ENCODE data around the gene MGAT4B.

The MGAT4B gene

GRCh38 chr5:179767496-179768100 is 39.1 kb downstream of the MGAT4B start:
- no peak for DNase-seq

DNA sequence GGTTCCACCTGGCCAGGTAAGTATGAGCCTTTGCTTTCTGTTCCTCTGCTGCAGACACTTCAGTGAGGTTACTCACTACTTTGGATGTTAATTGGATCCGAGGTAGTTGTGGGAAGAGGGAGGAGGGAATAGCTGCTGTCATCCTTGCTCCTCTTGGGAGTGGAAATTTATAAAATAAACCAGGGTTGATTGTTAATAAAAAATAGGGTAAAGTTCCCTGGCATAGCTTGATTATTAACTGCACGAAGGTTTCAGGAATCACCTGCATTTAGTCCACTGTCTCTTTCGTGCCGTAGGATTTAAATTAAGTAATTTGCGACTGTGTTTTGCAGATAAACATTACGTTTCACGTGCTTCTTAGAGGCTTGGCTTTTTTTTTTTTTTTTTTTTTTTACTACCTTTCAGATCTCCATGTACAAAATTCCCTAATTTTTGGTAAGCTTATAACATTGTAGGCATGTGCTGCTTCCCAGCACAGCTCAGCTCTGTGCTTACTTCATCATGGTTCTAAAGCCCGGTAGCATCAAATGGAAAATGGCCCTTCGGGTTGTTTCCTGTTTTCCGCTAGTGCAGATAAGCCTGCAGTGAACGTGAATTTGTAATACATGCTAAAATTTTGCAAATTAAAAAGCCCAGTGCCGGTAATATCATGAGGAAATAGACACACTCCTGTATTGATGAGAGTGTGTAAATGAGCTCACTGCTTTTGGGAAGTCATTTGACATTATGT is 39.8 kb downstream of the MGAT4B start:
- DNase-seq, result no peak

DNA sequence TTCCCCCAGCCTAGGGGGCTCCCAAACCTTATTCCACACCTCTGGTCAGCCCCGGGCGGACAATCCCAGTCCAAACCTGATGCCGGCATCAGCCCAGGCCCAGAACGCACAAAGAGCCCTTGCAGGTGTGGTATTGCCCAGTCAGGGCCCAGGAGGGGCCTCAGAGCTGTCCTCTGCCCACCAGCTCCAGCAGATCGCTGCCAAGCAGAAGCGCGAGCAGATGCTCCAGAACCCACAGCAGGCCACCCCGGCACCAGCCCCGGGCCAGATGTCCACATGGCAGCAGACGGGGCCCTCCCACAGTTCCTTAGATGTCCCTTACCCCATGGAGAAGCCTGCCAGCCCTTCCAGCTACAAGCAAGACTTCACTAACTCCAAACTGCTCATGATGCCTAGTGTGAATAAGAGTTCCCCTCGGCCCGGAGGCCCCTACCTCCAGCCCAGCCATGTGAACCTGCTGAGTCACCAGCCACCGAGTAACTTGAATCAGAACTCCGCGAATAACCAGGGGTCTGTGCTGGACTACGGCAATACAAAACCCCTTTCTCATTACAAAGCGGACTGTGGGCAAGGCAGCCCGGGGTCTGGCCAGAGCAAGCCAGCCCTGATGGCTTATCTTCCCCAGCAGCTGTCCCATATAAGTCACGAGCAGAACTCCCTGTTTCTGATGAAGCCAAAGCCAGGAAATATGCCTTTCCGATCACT is 40.5 kb downstream of the MGAT4B start:
- DNase-seq, result no peak

DNA sequence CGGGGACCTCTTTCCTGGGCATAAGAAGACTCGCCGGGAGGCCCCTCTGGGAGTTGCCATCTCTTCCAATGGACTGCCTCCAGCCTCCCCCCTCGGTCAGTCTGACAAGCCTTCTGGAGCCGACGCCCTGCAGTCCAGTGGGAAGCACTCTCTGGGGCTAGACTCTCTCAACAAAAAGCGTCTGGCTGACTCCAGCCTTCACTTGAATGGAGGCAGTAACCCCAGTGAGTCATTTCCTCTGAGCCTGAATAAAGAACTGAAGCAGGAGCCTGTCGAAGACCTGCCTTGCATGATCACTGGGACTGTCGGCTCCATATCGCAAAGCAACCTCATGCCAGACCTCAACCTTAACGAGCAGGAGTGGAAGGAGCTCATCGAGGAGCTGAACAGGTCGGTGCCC is 41.3 kb downstream of the MGAT4B start:
- no peak for DNase-seq

DNA sequence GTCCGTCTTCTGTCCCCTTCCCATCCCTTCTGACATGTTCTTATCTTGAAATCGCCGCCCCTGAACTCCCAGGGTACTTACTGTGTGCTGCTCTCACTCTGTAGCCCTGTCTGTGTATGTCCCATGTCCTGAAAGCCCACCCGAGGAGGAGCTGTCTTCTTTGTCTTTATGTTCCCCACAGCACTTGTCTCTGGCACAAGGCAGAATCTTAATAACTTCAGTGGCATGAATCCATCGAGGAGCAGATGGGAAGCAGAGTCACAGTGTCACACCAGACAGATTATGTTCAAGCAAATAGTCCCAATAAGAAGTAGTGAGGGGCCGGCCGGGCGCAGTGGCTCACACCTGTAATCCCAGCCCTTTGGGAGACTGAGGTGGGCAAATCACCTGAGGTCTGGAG is 42.6 kb downstream of the MGAT4B start:
- no peak for DNase-seq

- DNase-seq, result peak; percentile 30
Observed at GRCh38 chr5:179763215-179763945, 43.3 kb downstream of the MGAT4B start.

GRCh38 chr5:179762781-179763176 is 43.9 kb downstream of the MGAT4B start:
- no peak for DNase-seq

DNA sequence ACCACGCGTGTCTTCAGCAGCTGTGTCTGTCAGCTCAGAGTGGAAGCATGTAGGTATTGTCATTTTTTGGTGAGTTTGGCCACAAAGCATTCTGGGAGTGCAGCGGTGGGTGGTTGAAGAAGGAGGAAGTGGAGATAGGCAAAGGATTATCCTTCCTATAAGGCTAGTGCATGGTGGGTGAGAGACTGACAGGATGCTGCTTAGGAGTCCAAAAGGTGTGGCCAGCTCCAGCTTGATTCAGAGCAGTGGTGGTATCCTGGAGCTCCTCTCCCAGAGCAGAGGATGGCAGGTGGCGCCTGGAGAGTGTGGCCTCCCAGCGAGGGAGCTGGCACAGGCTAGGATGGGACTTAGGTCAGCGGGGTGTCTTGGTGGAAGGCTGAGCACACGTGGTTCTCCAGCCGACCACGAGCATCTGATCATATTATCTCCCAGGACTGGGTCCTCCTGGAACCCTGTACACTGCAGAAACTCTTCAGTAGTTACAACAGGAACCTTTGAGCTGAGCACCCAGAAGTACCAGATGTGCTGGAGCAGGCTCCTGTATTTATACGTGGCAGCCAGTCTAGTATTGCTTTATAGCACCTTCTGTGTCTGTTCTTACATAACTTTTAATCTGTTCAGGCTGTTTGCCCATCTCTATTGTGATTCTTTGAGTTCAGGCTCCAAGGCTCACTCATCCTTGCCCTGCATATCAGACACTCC is 44.4 kb downstream of the MGAT4B start:
- no peak for DNase-seq

DNA sequence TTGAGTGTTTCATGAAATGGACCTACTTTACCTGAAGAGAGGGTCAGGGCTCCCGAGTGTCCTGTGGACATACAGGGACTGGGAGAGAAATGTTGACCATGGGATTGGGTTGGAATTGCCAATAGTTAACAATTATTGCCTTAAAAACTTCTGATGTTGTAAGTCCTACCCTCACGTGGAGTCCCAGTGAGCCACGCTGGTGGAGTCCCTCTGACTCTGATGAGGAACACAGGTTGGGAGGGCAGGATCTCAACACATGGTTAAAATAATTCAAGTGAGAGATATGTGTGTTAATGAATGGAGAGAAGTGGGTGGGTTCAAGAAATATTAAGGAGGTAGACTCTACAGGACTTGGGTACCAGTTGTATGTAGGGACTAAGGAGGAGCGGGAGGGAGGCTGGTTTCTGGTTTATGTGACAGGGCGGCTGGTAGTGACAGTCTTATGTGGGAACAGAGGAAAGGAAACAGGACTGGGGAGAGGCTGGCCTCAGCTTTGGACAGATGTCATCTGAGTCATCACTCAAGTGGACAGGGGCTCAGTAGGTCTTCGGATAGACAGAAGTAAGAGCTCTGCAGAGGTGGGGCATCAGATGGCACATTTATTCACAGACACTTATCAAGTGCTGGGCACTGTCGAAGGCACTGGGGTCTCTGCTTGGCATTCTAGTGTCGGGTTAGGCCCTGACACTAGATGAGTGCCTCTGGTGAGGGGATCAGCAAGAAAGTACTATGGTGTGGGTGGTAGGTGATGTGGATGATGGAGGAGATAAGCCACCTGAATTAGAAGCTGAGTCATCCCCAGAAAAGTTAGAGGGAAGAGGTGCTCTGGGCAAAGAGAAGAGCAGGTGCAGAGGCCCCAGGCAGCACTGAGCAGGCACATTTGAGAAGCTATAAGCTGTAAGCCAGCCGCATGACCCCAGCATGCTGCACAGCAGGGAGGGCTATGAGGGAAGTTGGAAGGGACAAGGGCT is 46.8 kb downstream of the MGAT4B start:
- no peak for DNase-seq

GRCh38 chr5:179758955-179759354 is 47.7 kb downstream of the MGAT4B start:
- DNase-seq, result no peak

DNA sequence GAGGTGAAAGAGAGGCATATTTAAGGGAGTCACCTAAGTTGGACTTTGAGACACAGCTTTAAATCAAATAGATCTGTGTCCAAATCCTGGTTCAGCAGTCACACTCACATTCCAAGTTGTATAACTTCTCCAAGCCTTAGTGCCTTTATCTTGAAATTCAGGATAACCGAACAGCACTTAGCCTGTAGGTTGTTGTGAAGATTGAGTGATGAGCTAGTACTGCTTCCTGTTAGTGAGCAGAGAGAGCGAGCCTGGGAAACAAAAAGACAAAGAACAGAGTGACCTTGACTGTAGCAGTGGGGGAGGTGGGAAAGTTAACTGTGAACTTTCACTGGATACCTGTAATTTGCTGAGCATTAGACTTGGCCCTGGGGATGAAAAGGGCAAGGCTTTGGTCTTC is 51.6 kb downstream of the MGAT4B start:
- DNase-seq, result no peak

DNA sequence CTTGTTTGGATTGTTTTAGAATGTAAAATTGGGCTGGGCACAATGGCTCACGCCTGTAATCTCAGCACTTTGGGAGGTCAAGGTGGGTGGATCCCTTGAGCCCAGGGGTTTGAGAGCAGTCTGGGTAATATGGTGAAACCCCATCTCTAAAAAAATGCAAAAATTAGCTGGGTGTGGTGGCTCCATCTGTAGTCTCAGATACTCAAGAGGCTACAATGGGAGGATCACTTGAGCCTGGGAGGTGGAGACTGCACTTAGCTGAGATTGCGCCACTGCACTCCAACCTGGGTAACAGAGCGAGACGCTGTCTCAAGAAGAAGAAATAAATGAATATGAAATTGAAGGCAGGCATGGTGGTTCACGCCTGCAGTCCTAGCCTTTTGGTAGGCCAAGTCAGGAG is 52.7 kb downstream of the MGAT4B start:
- no peak for DNase-seq

DNA sequence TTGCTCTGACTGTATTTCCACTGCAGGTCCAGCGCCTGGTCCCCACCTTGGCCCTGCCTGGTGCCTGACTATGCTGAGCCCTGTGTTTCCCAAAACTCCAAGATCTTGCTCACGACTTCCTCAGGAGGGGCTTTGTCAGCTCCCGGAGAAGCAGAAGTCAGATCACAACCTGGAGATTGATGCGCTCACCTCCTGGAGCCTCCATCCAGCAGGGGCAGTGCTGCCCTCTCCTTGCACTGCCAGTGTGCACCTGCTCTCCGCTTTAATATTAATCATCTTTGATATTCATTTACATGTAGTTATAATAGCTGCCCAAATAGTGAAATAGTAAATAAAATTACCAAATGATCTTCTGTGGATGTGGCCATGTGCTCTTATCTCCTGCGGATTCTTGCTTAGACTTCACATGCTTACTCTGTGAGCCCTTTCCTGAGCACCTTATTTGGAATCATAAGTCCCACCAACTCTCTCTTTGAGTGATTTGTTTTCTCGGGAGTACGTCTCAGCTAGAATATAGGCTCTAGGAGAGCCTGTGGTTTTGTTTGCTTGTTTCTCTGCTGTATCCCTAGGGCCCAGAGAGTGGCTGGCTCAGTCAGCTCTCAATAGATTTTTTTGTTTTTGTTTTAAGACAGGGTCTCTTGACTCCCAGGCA is 56.7 kb downstream of the MGAT4B start:
- DNase-seq, result no peak

DNA sequence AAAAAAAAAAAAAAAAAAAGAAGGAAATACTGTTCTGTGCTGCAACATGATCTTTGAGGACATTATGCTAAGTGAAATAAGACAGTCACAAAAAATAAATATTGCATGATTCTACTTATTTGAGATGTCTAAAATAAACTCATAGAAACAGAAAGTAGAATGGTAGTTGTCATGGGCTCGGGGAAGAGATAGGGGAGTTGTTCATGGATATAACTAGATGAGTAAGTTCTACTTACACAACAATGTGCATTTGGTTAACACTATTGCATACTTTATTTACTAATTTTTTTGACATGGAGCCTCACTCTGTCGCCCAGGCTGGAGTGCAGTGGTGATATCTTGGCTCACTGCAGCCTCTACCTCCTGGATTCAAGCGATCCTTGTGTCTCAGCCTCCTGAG is 58.9 kb downstream of the MGAT4B start:
- no peak for DNase-seq

Measured in effector CD8-positive, alpha-beta T cell (primary cell).